ENCODE data around the gene ARL13B. TPM values are rescaled to one million over a fixed set of nuclear protein-coding genes. Genes with fewer than 3 reads are reported as not detected.

ARL13B gene
- total RNA-seq, 1 experiment from 2014 or later, result 9.3 TPM

DNA sequence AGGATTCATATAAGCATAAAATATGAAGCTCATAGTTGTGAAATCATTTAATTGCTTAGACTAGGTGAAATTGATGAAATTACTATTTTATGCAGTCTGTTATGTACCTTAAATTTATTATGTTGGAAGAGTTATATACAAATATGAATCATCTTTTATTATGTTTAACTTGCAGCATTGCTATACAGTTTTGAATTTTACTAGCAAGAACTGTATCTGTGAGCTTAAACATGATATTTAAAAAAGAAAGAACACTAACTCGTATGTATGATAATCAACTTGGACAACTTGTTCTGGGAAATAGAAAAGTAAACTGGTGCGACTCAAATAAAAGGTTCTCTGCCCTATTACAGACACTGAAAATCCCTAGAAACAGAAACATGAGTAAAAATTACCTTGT, 46.7 kb downstream of the ARL13B start:
- POLR2A ChIA-PET, result no interaction called here
- Mint-ChIP-seq H3K36me3 (no peaks in the 10 kb centered on the region), H3K27ac (no peak overlapping the region), H3K27me3 (ENCODE audit: low read depth) (no peaks in the 10 kb centered on the region), H3K4me3 (no peak overlapping the region), H3K4me1 (peaks cover 7% of the 10 kb centered on the region), H3K9me3 (no peaks in the 10 kb centered on the region)
- DNase-seq (ENCODE audit: low spot score), result no peak
- CTCF ChIA-PET, result no interaction called here
- TF ChIP-seq TP53 (CRISPR knock-in tag; IDR thresholded peaks at IDR 0.05) (no peak), ETV6 (CRISPR knock-in tag; IDR thresholded peaks at IDR 0.05) (no peak), ZNF671 (CRISPR knock-in tag; IDR thresholded peaks at IDR 0.05) (no peak), NFYB (CRISPR knock-in tag; conservative IDR thresholded peaks at IDR 0.05; ENCODE audit: low read depth) (no peak), ZNF232 (CRISPR knock-in tag; IDR thresholded peaks at IDR 0.05) (no peak), FOXJ3 (CRISPR knock-in tag; IDR thresholded peaks at IDR 0.05; ENCODE audit: borderline replicate concordance) (no peak), OVOL2 (CRISPR knock-in tag; IDR thresholded peaks at IDR 0.05; ENCODE audit: borderline replicate concordance) (no peak), ZNF532 (CRISPR knock-in tag; IDR thresholded peaks at IDR 0.05; ENCODE audit: borderline replicate concordance) (no peak), ATF2 (CRISPR knock-in tag; IDR thresholded peaks at IDR 0.05; ENCODE audit: borderline replicate concordance, low read depth) (no peak), SOX15 (CRISPR knock-in tag; IDR thresholded peaks at IDR 0.05) (no peak), SP1 (CRISPR knock-in tag; conservative IDR thresholded peaks at IDR 0.05) (no peak), ESRRA (CRISPR knock-in tag; IDR thresholded peaks at IDR 0.05; ENCODE audit: borderline replicate concordance) (no peak), HMGA2 (CRISPR knock-in tag; IDR thresholded peaks at IDR 0.05) (no peak), NFATC4 (CRISPR knock-in tag; IDR thresholded peaks at IDR 0.05) (no peak)
- TF ChIP-seq, protein P1, sequence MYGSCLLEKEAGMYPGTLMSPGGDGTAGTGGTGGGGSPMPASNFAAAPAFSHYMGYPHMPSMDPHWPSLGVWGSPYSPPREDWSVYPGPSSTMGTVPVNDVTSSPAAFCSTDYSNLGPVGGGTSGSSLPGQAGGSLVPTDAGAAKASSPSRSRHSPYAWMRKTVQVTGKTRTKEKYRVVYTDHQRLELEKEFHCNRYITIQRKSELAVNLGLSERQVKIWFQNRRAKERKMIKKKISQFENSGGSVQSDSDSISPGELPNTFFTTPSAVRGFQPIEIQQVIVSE (CRISPR knock-in tag; IDR thresholded peaks at IDR 0.05; ENCODE audit: borderline replicate concordance), result no peak
- TF ChIP-seq, protein P2, sequence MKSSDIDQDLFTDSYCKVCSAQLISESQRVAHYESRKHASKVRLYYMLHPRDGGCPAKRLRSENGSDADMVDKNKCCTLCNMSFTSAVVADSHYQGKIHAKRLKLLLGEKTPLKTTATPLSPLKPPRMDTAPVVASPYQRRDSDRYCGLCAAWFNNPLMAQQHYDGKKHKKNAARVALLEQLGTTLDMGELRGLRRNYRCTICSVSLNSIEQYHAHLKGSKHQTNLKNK (CRISPR knock-in tag; IDR thresholded peaks at IDR 0.05), result no peak
- ATAC-seq, result no peak

DNA sequence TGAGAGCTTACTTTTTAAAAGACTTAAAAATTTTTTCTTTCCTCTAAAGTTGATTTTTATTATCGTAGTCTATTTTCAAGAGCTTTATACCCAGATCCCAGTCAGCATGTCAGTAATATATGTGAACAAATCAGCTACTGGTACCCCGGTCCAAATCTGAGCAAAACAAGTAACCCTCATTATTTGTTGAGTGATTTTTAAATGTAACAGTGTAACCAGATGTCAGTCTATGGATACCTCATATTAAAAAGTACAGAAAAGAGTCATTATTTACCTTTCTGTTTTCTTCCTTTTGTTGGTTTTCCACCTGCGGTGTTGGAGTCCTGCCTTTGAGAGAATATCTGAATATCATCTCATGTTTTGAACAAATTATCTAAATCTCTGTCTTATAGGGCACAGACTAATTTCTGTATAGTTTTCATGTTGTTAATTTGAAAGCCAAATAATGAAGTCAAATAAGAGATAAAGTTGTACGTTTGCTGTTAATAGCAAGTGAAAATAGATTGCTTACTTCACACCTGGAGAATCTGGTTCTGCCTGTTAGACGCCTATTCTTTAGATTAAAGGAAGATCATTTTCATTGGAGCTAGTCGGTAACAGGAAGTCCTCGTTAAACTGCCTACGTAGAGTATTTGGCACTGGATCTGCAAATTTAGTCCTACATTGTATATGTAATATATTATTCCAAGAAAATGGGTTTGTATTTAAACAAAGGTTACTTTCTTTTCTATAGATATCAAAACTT, 48.3 kb downstream of the ARL13B start, which contains the start of gene STX19:
TSS of gene STX19 (minus strand) at position 505 of the 745 bp plus-strand sequence. CDS start 13,328 bp downstream, outside the sequence.
- DNase-seq (ENCODE audit: low spot score), result no peak
- H3K4me1 Mint-ChIP-seq, result peaks cover 7% of the 10 kb centered on the region
- ATAC-seq, result no peak; the same call in 1 of the 2 replicates
- H3K4me3 Mint-ChIP-seq, result no peak within 1 kb of the TSS
- H3K36me3 Mint-ChIP-seq, result no peaks in the 10 kb centered on the region
- ChIA-PET CTCF (interaction anchor here (1.2 to 1.4 kb wide), 2 partner anchors 9 to 24 kb away, joined by 4 to 6 read pairs; no protein-coding TSS in a partner anchor), POLR2A (no interaction called here)
- H3K27ac Mint-ChIP-seq, result no peak within 1 kb of the TSS
- H3K27me3 Mint-ChIP-seq (ENCODE audit: low read depth), result no peaks in the 10 kb centered on the region
- no peaks in the 10 kb centered on the region; the same call in 1 of the 2 replicates for H3K9me3 Mint-ChIP-seq
- TF ChIP-seq, protein P3, sequence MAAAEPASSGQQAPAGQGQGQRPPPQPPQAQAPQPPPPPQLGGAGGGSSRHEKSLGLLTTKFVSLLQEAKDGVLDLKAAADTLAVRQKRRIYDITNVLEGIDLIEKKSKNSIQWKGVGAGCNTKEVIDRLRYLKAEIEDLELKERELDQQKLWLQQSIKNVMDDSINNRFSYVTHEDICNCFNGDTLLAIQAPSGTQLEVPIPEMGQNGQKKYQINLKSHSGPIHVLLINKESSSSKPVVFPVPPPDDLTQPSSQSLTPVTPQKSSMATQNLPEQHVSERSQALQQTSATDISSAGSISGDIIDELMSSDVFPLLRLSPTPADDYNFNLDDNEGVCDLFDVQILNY (CRISPR knock-in tag; IDR thresholded peaks at IDR 0.05), result no peak
- no peak for TF ChIP-seq KAT7 (CRISPR knock-in tag; IDR thresholded peaks at IDR 0.05; ENCODE audit: borderline replicate concordance)
- no peak for TF ChIP-seq ZNF121 (CRISPR knock-in tag; IDR thresholded peaks at IDR 0.05)
- no peak for TF ChIP-seq ZNF232 (CRISPR knock-in tag; IDR thresholded peaks at IDR 0.05)
- no peak for TF ChIP-seq ZNF423 (CRISPR knock-in tag; IDR thresholded peaks at IDR 0.05)
- TF ChIP-seq, protein P4, sequence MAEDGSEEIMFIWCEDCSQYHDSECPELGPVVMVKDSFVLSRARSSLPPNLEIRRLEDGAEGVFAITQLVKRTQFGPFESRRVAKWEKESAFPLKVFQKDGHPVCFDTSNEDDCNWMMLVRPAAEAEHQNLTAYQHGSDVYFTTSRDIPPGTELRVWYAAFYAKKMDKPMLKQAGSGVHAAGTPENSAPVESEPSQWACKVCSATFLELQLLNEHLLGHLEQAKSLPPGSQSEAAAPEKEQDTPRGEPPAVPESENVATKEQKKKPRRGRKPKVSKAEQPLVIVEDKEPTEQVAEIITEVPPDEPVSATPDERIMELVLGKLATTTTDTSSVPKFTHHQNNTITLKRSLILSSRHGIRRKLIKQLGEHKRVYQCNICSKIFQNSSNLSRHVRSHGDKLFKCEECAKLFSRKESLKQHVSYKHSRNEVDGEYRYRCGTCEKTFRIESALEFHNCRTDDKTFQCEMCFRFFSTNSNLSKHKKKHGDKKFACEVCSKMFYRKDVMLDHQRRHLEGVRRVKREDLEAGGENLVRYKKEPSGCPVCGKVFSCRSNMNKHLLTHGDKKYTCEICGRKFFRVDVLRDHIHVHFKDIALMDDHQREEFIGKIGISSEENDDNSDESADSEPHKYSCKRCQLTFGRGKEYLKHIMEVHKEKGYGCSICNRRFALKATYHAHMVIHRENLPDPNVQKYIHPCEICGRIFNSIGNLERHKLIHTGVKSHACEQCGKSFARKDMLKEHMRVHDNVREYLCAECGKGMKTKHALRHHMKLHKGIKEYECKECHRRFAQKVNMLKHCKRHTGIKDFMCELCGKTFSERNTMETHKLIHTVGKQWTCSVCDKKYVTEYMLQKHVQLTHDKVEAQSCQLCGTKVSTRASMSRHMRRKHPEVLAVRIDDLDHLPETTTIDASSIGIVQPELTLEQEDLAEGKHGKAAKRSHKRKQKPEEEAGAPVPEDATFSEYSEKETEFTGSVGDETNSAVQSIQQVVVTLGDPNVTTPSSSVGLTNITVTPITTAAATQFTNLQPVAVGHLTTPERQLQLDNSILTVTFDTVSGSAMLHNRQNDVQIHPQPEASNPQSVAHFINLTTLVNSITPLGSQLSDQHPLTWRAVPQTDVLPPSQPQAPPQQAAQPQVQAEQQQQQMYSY (CRISPR knock-in tag; IDR thresholded peaks at IDR 0.05), result no peak
- TF ChIP-seq HMGXB4 (CRISPR knock-in tag; IDR thresholded peaks at IDR 0.05), result no peak

All from WTC11 (cell line).